Hepatocyte (in vitro differentiated cells): Measurements from ENCODE around the gene ATF6. TPM values are rescaled to one million over a fixed set of nuclear protein-coding genes. Genes with fewer than 3 reads are reported as not detected.
A peak's percentile ranks its signal among the peaks of the same experiment; 100 is the strongest.

Experiments
- DNase-seq: peaks from one replicate; pipeline ENCODE4 v3.0.0-alpha.2; 2016; ENCODE audit warnings: low spot score
- H2AFZ ChIP-seq: fragments of 200-600 bp; sonication (generic); 2 replicates; pipeline ENCODE4 v1.6.0; 2016; ENCODE audit warnings: antibody characterized with exemption, mild to moderate bottlenecking
- H3K27ac ChIP-seq: fragments of 200-600 bp; sonication (generic); 2 replicates; pipeline ENCODE4 v1.5.1; 2016; ENCODE audit warnings: mild to moderate bottlenecking
- H3K27me3 ChIP-seq: fragments of 200-600 bp; sonication (generic); 2 replicates; pipeline ENCODE4 v1.6.1; 2016
- H3K36me3 ChIP-seq: fragments of 200-600 bp; sonication (generic); replicated peaks from 2 replicates; pipeline ENCODE4 v1.5.1; 2016; ENCODE audit warnings: low read depth; ENCODE audit not compliant: insufficient read depth
- H3K4me1 ChIP-seq: fragments of 200-600 bp; sonication (generic); 2 replicates; pipeline ENCODE4 v1.5.1; 2016; ENCODE audit warnings: mild to moderate bottlenecking, moderate library complexity; ENCODE audit not compliant: insufficient read depth
- H3K4me2 ChIP-seq: fragments of 200-600 bp; sonication (generic); 2 replicates; pipeline ENCODE4 v1.6.0; 2016
- H3K4me3 ChIP-seq: fragments of 200-600 bp; sonication (generic); 2 replicates; pipeline ENCODE4 v1.5.1; 2016; ENCODE audit warnings: mild to moderate bottlenecking
- H3K79me2 ChIP-seq: fragments of 200-600 bp; sonication (generic); 2 replicates; pipeline ENCODE4 v1.6.0; 2017; ENCODE audit warnings: mild to moderate bottlenecking
- H3K9me2 ChIP-seq: fragments of 200-600 bp; sonication (generic); replicated peaks from 2 replicates; pipeline ENCODE4 v1.6.0; 2017; ENCODE audit warnings: mild to moderate bottlenecking; ENCODE audit not compliant: insufficient read depth
- H3K9me3 ChIP-seq: fragments of 200-600 bp; sonication (generic); 2 replicates; pipeline ENCODE4 v1.5.1; 2016; ENCODE audit warnings: low read depth, mild to moderate bottlenecking
- H4K20me1 ChIP-seq: fragments of 200-600 bp; sonication (generic); 2 replicates; pipeline ENCODE4 v1.6.0; 2016; ENCODE audit warnings: mild to moderate bottlenecking; ENCODE audit not compliant: insufficient read depth, poor library complexity, severe bottlenecking
- CTCF ChIP-seq: fragments of 200-600 bp; sonication (generic); IDR thresholded peaks from 2 replicates; pipeline ENCODE4 v1.5.1; 2016; ENCODE audit warnings: antibody characterized with exemption, mild to moderate bottlenecking; ENCODE audit not compliant: poor library complexity
- EZH2 ChIP-seq: fragments of 200-600 bp; sonication (generic); IDR thresholded peaks from 2 replicates; pipeline ENCODE4 v1.6.1; 2016; ENCODE audit warnings: antibody characterized with exemption, mild to moderate bottlenecking, borderline replicate concordance
- EZH2phosphoT487 ChIP-seq: fragments of 200-600 bp; sonication (generic); IDR thresholded peaks from one replicate; pipeline ENCODE4 v1.6.1; 2018; ENCODE audit warnings: antibody characterized with exemption, mild to moderate bottlenecking, low read depth, moderate library complexity; ENCODE audit not compliant: unreplicated experiment, severe bottlenecking
- WGBS: methylation state at CpG from one replicate; pipeline ENCODE4 v1.1.6; 2016; ENCODE audit warnings: low lambda C conversion rate; ENCODE audit errors: missing lambda C conversion rate; 5-methylcytosine and 5-hydroxymethylcytosine counted together
- polyA plus RNA-seq: library from polyadenylated mRNA; unstranded; fragments of >200 nt; fragmentation: Nextera tagmentation; extraction: Ambion mirVana; gene quantifications from 2 replicates; pipeline ENCODE4 v1.2.1, GENCODE V29; 2016
- total RNA-seq: library from RNA; depleted of rRNA; stranded (reverse); fragments of >200 nt; gene quantifications from 2 replicates; pipeline ENCODE4 v1.2.3, GENCODE V29; 2014

The ATF6 gene
- total and polyA plus RNA-seq, 2 experiments from 2014 or later: 15.3 to 29.8 TPM

- no peaks in the 10 kb centered on the region for H3K36me3 ChIP-seq
- H3K27me3 ChIP-seq: no peaks in the 10 kb centered on the region
- 9% methylated on average over 1 of the region's 1 CpG for WGBS
- H3K4me1 ChIP-seq: no peaks in the 10 kb centered on the region
- no peak overlapping the region for H3K4me2 ChIP-seq
- H2AFZ ChIP-seq: no peak overlapping the region
- H3K27ac ChIP-seq: peak overlapping the region; percentile 11
- H3K79me2 ChIP-seq: no peaks in the 10 kb centered on the region
- no peak overlapping the region for H3K4me3 ChIP-seq
- no peak for TF ChIP-seq EZH2
- no peak for TF ChIP-seq CTCF
- no peak for TF ChIP-seq EZH2phosphoT487
- H3K9me2 ChIP-seq: no peaks in the 10 kb centered on the region
- no peaks in the 10 kb centered on the region for H3K9me3 ChIP-seq
- DNase-seq: peak; percentile 49
- no peaks in the 10 kb centered on the region for H4K20me1 ChIP-seq
These were observed 32.6 kb upstream of the ATF6 start for GRCh38 chr1:161733526-161733925.

GRCh38 chr1:161735837-161736236, 30.3 kb upstream of the ATF6 start:
- 84% methylated on average over 3 of the region's 3 CpGs for WGBS
- Histone ChIP-seq H3K4me1 (no peaks in the 10 kb centered on the region), H4K20me1 (no peaks in the 10 kb centered on the region), H3K36me3 (no peaks in the 10 kb centered on the region), H3K4me2 (no peak overlapping the region), H3K27ac (no peak overlapping the region), H3K9me2 (no peaks in the 10 kb centered on the region), H3K27me3 (no peaks in the 10 kb centered on the region), H3K9me3 (no peaks in the 10 kb centered on the region), H3K4me3 (no peak overlapping the region), H3K79me2 (no peaks in the 10 kb centered on the region), H2AFZ (no peak overlapping the region)
- TF ChIP-seq EZH2phosphoT487: no peak
- TF ChIP-seq EZH2: no peak
- no peak for TF ChIP-seq CTCF
- no peak for DNase-seq

- Histone ChIP-seq H3K27ac (no peak overlapping the region), H2AFZ (no peak overlapping the region), H3K9me2 (no peaks in the 10 kb centered on the region), H3K4me2 (no peak overlapping the region), H3K36me3 (no peaks in the 10 kb centered on the region), H3K9me3 (no peaks in the 10 kb centered on the region), H4K20me1 (no peaks in the 10 kb centered on the region), H3K27me3 (no peaks in the 10 kb centered on the region), H3K4me1 (no peaks in the 10 kb centered on the region), H3K79me2 (no peaks in the 10 kb centered on the region), H3K4me3 (no peak overlapping the region)
- no peak for TF ChIP-seq EZH2
- TF ChIP-seq EZH2phosphoT487: no peak
- no peak for TF ChIP-seq CTCF
- DNase-seq: no peak
- 56% methylated on average over 4 of the region's 4 CpGs for WGBS
These were observed 29.7 kb upstream of the ATF6 start for GRCh38 chr1:161736335-161736969.
